ENCODE data around the gene BCHE.
A peak's percentile ranks its signal among the peaks of the same experiment; 100 is the strongest.

The BCHE gene

DNA sequence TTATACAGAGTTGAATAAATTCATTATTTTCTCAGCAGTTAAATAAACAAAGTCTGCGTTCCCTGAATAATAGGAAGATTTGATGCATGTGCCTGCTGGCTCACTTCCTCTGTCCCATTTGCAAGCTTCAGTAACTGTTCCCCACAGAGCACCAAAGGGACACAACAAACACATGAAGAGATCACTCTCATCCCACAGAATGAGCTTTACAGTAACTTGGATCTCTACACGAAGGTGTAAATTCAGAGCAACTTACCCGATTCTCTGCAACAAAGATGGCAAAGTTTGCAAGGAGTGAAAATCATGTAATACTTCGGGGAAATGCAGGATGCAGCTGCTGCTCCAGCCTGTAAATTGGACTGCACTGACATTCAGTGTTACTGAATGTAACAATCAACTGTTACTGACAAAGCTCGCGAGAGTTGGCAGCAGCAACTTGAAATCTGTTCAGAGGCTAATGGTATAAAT, at the start of gene BCHE:
Gene BCHE (minus strand): TSS at position 366 of the 468 bp plus-strand sequence. CDS start 6,390 bp downstream, outside the sequence.
- DNase-seq (ENCODE audit: low read depth), result peak; percentile 70

DNA sequence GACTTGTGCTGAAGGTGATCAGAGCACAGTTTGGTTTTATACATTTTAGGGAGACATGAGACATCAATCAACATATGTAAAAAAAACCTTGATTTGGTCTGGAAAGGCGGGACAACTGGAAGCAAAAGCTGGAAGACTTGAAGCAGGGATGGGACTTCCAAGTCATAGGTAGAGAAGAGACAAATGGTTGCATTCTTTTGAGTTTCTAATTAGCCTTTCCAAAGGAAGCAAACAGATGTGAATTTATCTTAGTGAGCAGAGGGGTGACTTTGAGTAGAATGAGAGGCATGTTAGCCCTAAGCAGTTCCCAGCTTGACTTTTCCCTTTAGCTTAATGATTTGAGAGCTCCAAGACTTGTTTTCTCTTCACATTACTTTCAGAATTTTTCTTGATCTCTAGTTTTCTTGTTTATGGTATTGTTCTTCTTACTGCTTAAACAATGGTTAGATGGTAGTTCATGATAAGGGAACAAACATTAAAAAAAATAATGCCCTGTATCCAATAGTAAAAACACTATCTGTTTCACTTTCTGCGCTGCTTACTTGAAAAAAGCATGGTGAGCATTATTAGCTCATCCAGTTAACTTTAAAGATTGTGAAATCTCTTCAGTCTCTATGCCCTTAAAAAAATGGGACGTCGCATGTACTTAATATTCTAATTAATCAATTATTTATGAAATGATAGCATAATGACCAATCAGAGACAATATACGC, 48.5 kb upstream of the BCHE start:
- DNase-seq (ENCODE audit: low read depth), result no peak

DNA sequence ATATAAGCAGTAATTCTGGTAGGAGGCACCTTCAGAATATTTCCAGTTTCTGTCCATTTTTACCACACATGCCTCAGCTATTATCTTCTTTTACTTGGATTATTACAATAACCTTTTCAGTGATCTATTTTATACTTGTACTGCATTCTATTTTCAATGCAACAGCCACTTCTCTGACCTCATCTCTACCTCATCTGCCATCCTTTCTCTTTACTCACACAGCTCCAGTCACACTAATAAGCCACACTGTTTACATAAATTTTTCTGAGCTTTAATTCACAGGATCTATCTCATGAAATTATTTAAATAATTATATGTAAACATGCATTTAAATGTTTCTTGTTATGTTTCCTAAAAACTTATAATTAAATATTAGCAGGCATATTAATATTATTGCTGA, 47.3 kb upstream of the BCHE start:
- peak; percentile 75 for DNase-seq (ENCODE audit: low read depth)

DNA sequence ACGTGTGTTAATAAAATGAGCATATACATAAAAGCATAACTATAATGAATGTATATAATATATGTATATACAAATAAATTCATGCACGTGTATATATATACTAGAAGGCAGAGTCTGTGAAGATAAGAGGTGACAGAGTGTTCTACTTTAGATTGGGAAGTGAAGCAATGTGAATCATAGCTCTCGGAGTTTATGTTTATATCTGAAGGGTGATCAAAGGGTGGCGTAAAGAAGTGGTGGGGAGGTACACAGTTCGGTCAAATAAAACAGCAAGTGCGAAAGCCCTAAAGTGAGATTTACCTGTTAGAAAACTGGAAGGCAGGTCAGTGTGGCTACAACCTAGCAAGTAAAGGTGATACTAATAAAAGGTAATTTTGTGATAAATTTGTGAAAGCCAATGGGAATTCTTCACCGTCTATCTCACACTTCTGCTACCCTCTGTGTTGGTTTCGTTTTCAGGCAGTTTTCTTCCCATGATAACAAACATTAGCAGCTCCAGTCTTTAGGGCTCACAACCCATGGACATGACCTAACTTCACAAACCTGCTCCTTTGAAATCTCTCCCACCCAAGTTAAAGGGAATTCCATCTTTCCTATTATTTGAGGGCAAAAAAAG, 46.7 kb upstream of the BCHE start:
- DNase-seq (ENCODE audit: low read depth), result peak; percentile 72

DNA sequence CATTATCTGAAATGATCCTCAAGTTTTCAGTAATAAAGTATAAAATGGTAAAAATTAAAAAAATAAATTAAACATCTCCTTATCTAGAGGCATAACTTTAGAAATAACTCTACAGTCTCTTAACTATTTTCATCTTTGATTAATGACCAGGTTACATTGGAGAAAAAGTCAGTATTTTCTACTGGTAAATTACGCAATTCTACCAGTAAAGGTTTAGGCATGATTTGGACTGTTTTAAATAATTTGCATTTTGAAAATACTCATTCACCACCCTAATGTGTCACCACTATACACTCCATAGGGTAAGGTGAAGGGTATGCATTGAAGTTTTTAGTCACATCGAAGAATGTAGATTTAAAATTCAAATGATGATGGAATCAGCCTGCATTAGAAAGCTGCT, 45.9 kb upstream of the BCHE start:
- no peak for DNase-seq (ENCODE audit: low read depth)

DNA sequence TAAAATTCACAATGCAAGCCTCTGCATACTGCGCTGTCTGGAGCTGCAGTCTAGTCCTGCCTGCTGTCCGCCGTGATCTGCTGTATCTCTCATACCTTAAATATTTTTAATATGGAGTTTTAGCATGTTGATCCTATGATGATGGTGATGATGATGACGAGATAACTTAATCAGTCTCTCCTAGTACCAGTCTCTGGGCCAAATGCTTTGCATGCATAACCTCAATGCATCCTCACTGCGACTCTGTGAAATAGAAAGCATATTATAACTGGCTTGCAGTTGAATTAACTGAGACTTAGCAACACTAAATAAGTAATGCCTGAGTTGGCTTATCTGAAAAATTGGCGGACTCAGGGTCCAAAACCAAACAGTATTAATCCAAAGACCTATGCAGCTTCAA, 38.4 kb upstream of the BCHE start:
- no peak for DNase-seq (ENCODE audit: low read depth)

DNA sequence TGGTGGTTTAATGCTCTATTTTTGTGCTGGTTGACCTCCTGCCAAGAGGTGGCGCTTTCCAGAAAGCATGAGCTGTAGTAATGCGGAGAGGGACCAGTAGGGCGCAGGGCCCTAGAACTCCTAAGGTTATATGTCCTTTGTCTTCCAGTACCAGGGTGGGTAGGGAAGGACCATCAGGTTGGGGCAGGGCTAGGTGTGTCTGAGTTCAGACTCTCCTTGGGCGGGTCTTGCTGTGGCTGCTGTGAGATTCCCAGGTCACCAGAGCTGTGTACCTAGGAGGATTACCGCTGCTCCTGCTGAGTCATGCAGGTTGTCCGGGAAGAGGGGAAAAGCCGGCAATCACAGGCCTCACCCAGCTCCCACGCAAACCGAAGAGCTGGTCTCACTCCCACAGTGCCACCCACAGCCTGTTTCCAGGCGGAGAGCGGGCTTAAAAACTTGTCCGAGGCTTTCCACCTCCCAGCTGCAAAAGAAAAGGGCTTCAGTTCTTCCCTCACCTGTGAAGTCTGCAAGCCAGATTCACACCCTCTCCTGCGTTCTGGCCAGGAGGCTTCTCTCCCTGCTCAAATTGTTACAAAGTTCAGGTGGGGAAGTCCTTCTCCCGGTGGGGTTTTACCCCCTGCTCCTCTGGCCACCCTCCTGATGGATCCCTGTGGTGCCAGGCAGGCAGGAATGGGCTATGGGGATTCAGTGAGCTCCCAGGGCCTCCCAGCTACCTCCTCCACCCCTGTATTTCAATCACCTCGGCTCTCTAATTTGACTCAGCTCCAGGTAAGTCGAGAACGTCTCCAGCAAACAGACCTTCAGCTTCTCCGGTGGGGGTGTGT, 37.7 kb upstream of the BCHE start:
- no peak for DNase-seq (ENCODE audit: low read depth)

DNA sequence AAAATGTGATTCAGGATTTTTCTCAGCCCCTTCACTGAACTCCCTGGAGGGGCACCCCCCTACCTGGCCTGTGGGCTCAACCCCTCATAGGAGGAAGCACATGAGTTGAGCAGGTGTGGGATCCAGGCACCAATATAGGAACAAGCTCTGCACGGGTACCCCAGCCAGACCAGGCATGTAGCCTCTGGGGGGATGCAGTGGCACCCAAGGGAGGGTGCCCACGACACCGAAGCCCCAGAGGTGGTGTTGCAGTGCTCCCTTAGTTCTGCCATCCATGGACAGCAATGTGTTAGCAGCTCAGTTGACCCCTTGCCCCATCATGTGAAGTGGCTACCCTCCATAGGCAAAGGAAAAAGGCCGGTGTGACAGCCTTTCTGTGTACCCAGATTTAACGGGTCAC, 30.9 kb upstream of the BCHE start:
- no peak for DNase-seq (ENCODE audit: low read depth)

DNA sequence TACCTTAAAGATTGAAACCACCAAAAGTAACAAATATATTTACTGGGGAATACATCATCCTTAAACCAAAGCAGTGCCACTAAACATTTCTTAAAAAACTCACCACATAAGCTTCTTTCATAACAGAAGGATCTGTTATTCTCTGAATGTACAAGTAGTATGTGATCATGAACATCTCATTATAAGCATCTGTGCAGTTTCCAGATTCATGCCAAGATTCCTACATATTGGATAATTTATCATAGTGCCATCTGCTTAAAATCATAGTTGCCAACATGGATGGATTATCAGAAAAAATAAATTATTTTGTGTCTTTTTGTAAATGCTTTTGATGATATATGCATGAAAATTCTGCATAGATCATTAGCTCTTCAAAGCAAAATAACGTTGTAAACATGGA, 21.8 kb upstream of the BCHE start:
- DNase-seq (ENCODE audit: low read depth), result no peak

DNA sequence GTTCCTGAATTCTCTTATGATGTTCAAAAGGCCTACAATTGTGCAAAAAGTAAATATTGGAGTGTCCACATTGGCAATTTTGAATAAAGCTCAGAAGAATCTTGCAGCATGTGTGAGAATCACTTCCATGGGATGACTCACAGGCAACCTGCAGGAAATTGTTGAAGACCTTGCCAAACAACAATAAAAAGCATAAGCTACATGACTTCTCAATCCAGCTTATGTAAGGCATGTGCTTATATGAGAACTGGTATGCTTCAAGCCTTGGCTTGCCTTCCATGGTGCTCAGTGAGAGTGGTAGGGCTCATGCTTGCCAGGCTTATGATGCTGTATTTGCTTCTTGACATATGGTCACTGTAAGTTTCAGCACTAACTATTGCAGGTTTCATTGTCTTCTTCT, 18.4 kb upstream of the BCHE start:
- DNase-seq (ENCODE audit: low read depth), result peak; percentile 50

DNA sequence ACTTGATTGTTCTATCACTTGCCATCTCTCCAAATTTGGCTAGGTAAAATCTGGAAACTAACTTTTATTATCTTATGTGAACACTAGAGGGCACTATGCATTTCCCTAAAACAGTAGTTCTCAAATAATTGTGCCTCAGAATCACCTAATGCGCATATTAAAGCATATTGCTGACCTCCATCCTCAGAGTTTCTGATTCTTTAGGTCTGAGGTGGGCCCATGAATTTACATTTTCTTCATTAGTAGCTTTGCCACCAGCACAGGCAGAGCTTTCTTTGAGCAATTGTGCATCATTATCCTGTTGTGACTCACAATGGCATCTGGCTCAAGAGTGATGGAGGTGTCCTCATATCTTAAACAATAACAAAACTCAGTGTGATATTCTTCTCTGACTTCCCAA, 17.5 kb upstream of the BCHE start:
- peak; percentile 49 for DNase-seq (ENCODE audit: low read depth)

DNA sequence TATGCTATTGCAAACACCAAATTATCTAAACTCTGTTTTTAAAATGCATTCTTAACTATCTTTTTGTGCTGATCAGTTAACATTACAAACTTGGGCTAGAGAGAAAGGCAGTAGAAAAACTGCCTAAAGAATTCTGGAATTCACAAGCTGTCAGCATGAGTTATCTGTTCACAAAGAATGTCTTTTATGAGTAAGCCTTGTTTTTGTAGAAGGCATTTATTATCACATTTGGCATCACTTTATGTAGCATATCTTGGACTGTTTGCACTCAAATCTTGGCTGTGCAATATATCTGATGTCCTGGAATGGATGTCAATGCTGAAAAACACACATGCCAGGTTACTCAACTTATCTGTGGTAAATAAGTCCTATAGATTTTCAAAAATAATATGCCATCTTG, 15.5 kb upstream of the BCHE start:
- peak; percentile 48 for DNase-seq (ENCODE audit: low read depth)

DNA sequence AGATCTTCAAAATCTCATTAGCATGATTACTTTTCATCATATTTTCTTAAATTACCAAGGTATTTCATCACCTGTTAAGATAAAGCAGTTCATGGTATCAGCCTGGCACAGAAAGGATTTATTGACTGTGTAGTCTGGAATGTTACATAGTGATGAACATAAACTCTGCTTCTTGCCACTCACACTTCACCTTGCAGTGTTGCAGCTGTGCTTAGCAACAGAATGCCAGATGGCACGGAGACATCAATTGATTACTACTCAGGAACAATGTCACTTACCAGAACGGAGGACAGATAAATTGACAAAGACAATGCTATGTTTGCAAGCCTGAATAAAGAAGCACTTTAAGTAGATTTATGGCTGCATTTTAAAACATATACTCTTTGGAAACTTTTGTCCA, 15.0 kb upstream of the BCHE start:
- DNase-seq (ENCODE audit: low read depth), result no peak

DNA sequence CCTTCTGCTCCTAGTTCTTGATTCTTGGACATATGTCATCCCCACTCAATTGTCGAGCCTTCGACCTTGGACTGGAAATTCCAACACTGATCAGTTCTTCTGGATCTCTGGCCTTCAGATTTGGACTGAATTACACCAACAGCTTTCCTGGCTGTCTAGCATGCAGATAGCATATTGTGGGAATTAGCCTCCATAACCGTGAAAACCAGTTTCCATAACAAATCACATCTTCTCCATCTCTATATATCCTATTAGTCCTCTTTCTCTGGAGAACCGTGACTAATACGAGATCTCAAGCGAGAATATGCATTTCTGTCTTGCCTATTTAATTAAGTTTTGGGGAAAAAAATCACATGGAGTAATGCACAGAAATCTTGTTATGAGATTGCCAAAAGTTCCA, 8.8 kb upstream of the BCHE start:
- no peak for DNase-seq (ENCODE audit: low read depth)

DNA sequence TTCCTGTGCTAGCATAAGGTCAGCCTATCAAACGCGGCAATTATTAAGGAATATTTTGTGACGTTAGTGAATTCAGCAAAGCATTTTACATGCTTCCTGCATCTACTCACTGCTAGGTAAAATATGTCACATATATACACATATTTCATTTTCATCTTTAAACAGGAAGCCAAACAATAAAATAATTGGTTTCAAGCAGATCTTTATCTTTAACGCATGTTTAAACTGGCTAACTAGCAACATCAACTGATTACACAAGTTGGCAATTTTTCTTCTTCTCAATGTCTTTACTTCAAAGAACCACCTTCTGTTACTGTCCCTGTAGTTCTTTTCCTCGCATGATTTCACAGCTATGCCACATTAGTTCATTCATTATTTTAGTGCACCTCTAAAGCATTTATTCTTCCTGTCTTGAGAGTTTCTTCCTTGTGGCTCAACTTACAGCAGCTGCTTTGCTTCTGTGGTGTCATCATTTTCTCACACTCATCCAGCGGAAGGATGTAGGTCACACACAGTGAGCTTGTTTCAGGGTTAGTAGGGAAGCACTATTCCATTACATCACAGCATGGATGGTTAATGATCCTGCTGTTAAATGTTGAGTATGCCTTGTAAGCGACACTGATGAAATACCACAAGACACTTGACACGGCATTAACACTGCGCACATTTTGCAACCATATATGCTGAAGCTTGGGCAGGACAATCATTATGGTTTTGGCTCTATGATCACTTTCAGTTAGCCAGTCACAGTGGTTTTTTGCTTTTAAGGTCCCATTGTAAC, 2.3 kb upstream of the BCHE start:
- DNase-seq (ENCODE audit: low read depth), result no peak

DNA sequence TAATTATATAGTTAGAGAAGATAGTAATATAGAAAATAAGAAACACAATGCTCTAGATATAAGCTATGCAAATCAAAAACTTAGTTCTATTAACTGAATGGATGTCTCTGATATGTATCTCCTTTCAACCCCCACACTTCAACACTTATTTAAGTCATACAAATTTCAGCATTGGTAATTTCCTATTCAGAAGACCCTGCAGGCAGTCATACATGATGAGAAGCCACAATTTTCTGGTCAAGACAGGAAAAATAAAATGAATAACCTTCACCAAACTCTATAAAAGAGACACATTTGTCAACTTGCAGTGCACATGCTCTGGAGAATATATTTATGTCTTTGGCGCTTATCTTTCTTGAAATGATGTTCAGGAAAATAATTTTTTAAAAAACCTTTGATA, 578 bp upstream of the BCHE start:
- DNase-seq (ENCODE audit: low read depth), result no peak

DNA sequence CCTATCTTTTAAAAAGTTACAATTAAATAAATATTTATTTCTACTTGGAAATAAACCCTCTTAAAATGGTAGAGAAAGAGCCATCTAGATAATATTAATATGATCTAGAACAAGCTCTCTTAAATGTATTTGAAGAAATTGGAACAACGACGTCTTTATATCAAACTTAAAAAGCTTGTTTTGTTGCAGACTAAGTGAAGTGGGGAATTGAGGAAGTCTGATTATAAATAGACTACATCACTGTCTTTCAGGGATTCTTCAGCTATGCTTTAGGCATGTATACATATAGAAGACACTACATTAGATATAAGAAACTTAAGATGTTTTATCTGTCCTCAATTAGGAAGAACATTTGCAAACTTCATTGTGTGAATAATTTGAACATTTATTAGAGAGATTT, 1.8 kb downstream of the BCHE start:
- no peak for DNase-seq (ENCODE audit: low read depth)

DNA sequence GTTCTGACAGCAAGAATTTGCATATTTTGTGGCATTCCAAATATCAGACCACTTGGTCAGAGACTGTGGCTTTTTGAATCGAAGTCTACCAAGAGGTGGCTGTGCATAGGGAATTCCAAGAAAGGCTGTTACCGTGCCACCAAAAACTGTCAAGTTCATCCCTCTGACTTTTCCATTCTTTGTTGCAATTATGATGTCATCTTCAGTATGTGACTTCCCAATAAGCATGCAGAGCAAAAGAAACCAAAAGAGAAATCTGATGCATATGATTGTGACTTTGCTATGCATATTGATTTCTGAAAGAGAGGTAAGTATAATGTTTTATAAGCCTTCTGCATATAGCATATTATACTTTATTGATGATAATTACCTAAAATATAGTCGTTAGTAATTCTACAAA, 6.5 kb downstream of the BCHE start:
- DNase-seq (ENCODE audit: low read depth), result no peak

DNA sequence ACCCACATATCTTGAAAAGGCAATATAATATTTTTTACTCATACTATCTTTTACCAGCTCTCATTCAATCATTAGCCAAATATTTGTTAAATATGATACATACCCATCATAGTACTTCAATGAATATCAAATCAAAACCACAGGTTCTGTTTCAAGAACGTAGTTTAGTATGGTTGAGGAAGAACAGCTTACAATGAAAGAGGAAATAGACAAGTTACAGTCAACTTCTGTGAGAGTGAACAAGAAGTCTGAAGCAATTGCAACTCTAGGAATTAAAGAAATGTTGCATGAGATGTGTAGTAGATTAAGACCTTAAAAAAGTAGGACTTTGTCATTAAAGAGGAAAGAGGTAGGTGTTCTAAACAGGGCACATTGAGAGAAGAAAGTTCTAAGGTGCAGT, 9.3 kb downstream of the BCHE start:
- no peak for DNase-seq (ENCODE audit: low read depth)

DNA sequence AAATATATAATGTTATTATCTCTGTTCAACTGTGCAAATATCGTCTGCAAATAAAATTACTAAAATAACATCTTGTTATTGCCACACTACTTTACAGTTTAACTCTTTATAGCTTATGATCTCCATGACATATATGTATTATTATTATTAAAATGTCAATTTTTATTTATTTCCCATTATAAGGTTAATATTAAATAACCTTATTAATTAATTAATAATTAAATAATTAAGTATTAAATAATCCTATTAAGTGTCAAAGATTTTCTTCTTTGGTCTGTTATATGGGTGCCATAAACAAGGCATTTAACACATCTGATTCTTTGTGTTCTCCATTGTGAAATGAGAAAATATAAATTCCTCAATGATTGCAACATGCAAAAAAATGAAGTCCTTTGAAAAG, 10.0 kb downstream of the BCHE start:
- DNase-seq (ENCODE audit: low read depth), result no peak

DNA sequence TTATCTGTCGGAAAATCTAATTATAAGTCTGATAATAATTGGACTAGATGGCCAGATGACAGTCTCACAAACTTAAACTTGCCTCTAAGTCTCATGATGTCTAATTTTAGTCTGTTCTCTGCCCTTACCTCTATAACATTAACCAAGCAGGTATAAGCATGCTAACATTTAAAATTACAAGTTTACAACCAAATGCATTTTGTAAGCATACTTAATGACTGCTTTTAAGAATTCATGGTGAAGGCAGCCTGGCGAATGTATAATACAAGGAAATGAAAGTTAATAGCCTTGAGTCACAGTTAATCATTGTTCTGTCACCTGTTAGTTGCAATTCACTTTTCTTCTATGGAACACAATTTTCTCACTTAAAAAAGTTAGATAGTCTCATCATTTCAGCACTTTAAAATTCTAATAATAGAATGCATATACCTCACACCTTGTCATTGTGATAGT, 16.5 kb downstream of the BCHE start:
- no peak for DNase-seq (ENCODE audit: low read depth)

DNA sequence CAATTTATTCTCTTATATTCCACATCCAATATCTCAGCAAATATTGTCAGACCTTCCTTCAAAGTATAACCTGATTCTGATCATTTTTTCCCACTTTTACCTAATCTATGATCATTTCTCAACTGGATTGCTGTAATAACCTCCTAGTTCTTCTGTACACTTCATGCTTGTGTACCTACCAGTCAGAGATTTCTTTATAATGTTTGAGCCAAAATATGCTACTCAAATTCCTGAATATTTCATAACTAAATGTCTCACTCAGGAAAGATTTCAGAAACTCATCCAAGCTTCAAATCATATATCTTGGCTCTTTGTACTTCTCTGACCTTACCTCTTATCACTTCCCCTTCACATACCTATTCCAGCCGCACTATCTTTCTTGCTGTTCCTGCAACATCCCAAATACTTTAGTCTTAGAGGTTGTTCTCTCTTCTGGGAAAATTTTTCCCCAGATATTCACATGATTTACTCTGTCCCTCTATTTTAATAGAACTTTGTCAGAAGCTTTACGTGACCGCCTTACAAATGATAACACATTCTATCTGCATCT, 20.0 kb downstream of the BCHE start:
- no peak for DNase-seq (ENCODE audit: low read depth)
